Measurements from ENCODE around the gene HEATR5B. TPM values are rescaled to one million over a fixed set of nuclear protein-coding genes. Genes with fewer than 3 reads are reported as not detected.
A peak's percentile ranks its signal among the peaks of the same experiment; 100 is the strongest.

The HEATR5B gene
- total and polyA plus RNA-seq, 10 of the 15 experiments (the other 5 are each of a cell fraction or from before 2014, with no cell fraction given), result 4.1 to 34.7 (median 17.7) TPM

DNA sequence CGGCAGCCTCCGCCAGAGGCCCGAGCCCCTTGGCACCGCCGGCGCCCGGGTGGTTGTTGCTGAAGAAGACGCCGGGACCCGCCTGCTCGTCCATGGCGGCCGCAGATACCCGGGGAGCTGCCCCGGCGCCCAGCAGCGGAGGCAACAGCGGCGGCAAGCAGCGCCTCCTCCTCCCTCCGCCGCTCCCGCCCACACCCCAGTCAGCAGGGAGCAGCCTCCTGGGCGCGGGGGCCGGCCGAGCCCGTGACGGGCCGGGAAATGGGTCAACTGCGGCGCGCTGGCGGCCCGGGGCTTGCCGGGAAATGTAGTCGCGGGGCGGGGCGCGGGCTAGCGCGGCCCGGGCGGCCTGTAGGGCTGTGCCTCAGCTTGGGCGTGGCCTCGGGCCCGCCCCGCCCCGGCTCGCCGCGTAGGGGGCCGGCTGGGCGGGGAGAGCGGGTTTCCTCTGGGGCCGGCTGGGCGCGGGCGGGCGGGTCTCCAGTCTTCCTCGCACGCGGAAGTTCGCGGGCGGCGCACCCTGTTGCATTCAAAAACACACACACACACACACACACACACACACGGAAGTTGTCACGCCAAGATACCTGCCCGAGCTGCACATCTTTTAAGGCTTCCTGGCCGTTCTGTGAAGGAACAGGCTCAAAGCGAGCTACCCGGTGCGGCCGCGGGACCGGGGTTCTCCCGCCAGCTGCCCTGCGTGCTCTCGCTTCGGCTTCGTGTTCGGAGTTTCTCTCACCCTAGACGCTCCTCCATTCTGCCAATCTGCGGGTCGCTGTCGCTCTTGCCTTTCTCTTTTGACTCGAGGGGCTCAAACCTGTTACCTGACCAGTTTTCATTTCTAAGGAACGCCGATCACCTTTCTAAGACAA is 117.6 kb downstream of the HEATR5B start, which contains the start of gene STRN (continued):
- TF ChIP-seq, protein P1, sequence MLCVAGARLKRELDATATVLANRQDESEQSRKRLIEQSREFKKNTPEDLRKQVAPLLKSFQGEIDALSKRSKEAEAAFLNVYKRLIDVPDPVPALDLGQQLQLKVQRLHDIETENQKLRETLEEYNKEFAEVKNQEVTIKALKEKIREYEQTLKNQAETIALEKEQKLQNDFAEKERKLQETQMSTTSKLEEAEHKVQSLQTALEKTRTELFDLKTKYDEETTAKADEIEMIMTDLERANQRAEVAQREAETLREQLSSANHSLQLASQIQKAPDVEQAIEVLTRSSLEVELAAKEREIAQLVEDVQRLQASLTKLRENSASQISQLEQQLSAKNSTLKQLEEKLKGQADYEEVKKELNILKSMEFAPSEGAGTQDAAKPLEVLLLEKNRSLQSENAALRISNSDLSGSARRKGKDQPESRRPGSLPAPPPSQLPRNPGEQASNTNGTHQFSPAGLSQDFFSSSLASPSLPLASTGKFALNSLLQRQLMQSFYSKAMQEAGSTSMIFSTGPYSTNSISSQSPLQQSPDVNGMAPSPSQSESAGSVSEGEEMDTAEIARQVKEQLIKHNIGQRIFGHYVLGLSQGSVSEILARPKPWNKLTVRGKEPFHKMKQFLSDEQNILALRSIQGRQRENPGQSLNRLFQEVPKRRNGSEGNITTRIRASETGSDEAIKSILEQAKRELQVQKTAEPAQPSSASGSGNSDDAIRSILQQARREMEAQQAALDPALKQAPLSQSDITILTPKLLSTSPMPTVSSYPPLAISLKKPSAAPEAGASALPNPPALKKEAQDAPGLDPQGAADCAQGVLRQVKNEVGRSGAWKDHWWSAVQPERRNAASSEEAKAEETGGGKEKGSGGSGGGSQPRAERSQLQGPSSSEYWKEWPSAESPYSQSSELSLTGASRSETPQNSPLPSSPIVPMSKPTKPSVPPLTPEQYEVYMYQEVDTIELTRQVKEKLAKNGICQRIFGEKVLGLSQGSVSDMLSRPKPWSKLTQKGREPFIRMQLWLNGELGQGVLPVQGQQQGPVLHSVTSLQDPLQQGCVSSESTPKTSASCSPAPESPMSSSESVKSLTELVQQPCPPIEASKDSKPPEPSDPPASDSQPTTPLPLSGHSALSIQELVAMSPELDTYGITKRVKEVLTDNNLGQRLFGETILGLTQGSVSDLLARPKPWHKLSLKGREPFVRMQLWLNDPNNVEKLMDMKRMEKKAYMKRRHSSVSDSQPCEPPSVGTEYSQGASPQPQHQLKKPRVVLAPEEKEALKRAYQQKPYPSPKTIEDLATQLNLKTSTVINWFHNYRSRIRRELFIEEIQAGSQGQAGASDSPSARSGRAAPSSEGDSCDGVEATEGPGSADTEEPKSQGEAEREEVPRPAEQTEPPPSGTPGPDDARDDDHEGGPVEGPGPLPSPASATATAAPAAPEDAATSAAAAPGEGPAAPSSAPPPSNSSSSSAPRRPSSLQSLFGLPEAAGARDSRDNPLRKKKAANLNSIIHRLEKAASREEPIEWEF (IDR thresholded peaks at IDR 0.05; ENCODE audit: insufficient replicate concordance, low read depth, low read length), result no peak
- TF ChIP-seq ZBTB4 (CRISPR knock-in tag; IDR thresholded peaks at IDR 0.05) (no peak), POLR2A (IDR thresholded peaks at IDR 0.05; ENCODE audit: low read depth, low read length) (peak; percentile 88), POLR2AphosphoS5 (IDR thresholded peaks at IDR 0.05; ENCODE audit: low read length) (peak; percentile 86), DPF2 (IDR thresholded peaks at IDR 0.05) (peak; percentile 73), PBX3 (IDR thresholded peaks at IDR 0.05; ENCODE audit: insufficient replicate concordance, low read depth, low read length) (peak; percentile 24), ETV6 (conservative IDR thresholded peaks at IDR 0.05 in 1 of 2, IDR thresholded peaks at IDR 0.05 in 1 of 2; ENCODE audit: borderline replicate concordance in 1 of 2, low read depth in 1 of 2) (peak in 1 of 2 experiments; percentile 86; a peak in 2 of 4 replicates), IKZF2 (IDR thresholded peaks at IDR 0.05) (peak in 1 of 2 experiments; percentile 68; a peak in 2 of 4 replicates), ZNF384 (IDR thresholded peaks at IDR 0.05; ENCODE audit: borderline replicate concordance, low read depth, low read length) (no peak), RFX5 (IDR thresholded peaks at IDR 0.05; ENCODE audit: low read depth, low read length) (no peak)
- TF ChIP-seq, protein P2, sequence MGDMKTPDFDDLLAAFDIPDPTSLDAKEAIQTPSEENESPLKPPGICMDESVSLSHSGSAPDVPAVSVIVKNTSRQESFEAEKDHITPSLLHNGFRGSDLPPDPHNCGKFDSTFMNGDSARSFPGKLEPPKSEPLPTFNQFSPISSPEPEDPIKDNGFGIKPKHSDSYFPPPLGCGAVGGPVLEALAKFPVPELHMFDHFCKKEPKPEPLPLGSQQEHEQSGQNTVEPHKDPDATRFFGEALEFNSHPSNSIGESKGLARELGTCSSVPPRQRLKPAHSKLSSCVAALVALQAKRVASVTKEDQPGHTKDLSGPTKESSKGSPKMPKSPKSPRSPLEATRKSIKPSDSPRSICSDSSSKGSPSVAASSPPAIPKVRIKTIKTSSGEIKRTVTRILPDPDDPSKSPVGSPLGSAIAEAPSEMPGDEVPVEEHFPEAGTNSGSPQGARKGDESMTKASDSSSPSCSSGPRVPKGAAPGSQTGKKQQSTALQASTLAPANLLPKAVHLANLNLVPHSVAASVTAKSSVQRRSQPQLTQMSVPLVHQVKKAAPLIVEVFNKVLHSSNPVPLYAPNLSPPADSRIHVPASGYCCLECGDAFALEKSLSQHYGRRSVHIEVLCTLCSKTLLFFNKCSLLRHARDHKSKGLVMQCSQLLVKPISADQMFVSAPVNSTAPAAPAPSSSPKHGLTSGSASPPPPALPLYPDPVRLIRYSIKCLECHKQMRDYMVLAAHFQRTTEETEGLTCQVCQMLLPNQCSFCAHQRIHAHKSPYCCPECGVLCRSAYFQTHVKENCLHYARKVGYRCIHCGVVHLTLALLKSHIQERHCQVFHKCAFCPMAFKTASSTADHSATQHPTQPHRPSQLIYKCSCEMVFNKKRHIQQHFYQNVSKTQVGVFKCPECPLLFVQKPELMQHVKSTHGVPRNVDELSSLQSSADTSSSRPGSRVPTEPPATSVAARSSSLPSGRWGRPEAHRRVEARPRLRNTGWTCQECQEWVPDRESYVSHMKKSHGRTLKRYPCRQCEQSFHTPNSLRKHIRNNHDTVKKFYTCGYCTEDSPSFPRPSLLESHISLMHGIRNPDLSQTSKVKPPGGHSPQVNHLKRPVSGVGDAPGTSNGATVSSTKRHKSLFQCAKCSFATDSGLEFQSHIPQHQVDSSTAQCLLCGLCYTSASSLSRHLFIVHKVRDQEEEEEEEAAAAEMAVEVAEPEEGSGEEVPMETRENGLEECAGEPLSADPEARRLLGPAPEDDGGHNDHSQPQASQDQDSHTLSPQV (IDR thresholded peaks at IDR 0.05), result peak; percentile 43; the same call in 1 of the 2 replicates

All from GM12878 (cell line).